ENCODE measurements around the gene LTBP2.

Gene LTBP2

GRCh38 chr14:74507085-74507484 is 105.0 kb downstream of the LTBP2 start:
- no peak for DNase-seq (ENCODE audit: low read depth)

- no peak for DNase-seq (ENCODE audit: low read depth)
These were observed 105.6 kb downstream of the LTBP2 start for GRCh38 chr14:74506411-74506851.

- no peak for DNase-seq (ENCODE audit: low read depth)
These were observed 106.2 kb downstream of the LTBP2 start for GRCh38 chr14:74505831-74506230.

- DNase-seq (ENCODE audit: low read depth) = no peak
These were observed 106.9 kb downstream of the LTBP2 start for GRCh38 chr14:74504874-74505720.

- DNase-seq (ENCODE audit: low read depth) = no peak
These were observed 107.6 kb downstream of the LTBP2 start for GRCh38 chr14:74504412-74504811.

- no peak for DNase-seq (ENCODE audit: low read depth)
These were observed 108.1 kb downstream of the LTBP2 start for GRCh38 chr14:74503938-74504335.

- DNase-seq (ENCODE audit: low read depth) = no peak
These were observed 108.6 kb downstream of the LTBP2 start for GRCh38 chr14:74503291-74503937.

- no peak for DNase-seq (ENCODE audit: low read depth)
These were observed 109.6 kb downstream of the LTBP2 start for GRCh38 chr14:74502236-74503019.

GRCh38 chr14:74501691-74502090 is 110.3 kb downstream of the LTBP2 start:
- DNase-seq (ENCODE audit: low read depth) = no peak

- DNase-seq (ENCODE audit: low read depth) = no peak
These were observed 110.9 kb downstream of the LTBP2 start for GRCh38 chr14:74501135-74501614.

GRCh38 chr14:74500417-74501134 is 111.5 kb downstream of the LTBP2 start:
- DNase-seq (ENCODE audit: low read depth) = no peak

- DNase-seq (ENCODE audit: low read depth) = no peak
These were observed 116.7 kb downstream of the LTBP2 start for GRCh38 chr14:74495356-74495755.

- DNase-seq (ENCODE audit: low read depth) = peak; percentile 98
These were observed 118.4 kb downstream of the LTBP2 start, which contains the start of gene ISCA2 for GRCh38 chr14:74493343-74494261. TSS of gene ISCA2 (plus strand) at chr14:74493765. CDS start at chr14:74493775, 10 bp downstream.

- no peak for DNase-seq (ENCODE audit: low read depth)
These were observed 119.2 kb downstream of the LTBP2 start, which contains the start of gene NPC2 for GRCh38 chr14:74492776-74493342. TSS of gene NPC2 (minus strand) at chr14:74493305. CDS start at chr14:74493274, 31 bp downstream.

GRCh38 chr14:74491956-74492775 is 119.9 kb downstream of the LTBP2 start:
- no peak for DNase-seq (ENCODE audit: low read depth)

GRCh38 chr14:74490486-74490885 is 121.6 kb downstream of the LTBP2 start:
- no peak for DNase-seq (ENCODE audit: low read depth)

GRCh38 chr14:74488786-74489397 is 123.1 kb downstream of the LTBP2 start:
- DNase-seq (ENCODE audit: low read depth) = no peak

GRCh38 chr14:74486164-74486563 is 125.9 kb downstream of the LTBP2 start:
- DNase-seq (ENCODE audit: low read depth) = no peak

- DNase-seq (ENCODE audit: low read depth) = no peak
These were observed 128.7 kb downstream of the LTBP2 start for GRCh38 chr14:74483321-74483720.
